NOMO-1 treated with dmso at 0.1 percent for 144 hours (cell line): ENCODE measurements around the gene FOXO6.

Experiments
- DNase-seq: peaks from one replicate; lab custom pipeline; 2025; ENCODE audit not compliant: unreplicated experiment; lab: John Stamatoyannopoulos, UW

Gene FOXO6

GRCh38 chr1:41382480-41383090 is 21.4 kb downstream of the FOXO6 start:
- no peak for DNase-seq

GRCh38 chr1:41383094-41383852 is 22.0 kb downstream of the FOXO6 start:
- peak; percentile 83 for DNase-seq

- DNase-seq: no peak
Observed at GRCh38 chr1:41384579-41384978, 23.3 kb downstream of the FOXO6 start.

GRCh38 chr1:41385398-41386195 is 24.4 kb downstream of the FOXO6 start:
- DNase-seq: no peak

- no peak for DNase-seq
Observed at GRCh38 chr1:41386196-41386663, 25.0 kb downstream of the FOXO6 start.

GRCh38 chr1:41387667-41388091 is 26.4 kb downstream of the FOXO6 start:
- DNase-seq: no peak

GRCh38 chr1:41388510-41388909 is 27.3 kb downstream of the FOXO6 start:
- no peak for DNase-seq

- DNase-seq: no peak
Observed at GRCh38 chr1:41389009-41389408, 27.8 kb downstream of the FOXO6 start.

GRCh38 chr1:41390166-41390565 is 28.9 kb downstream of the FOXO6 start:
- no peak for DNase-seq

- no peak for DNase-seq
Observed at GRCh38 chr1:41390573-41390972, 29.3 kb downstream of the FOXO6 start.

GRCh38 chr1:41391834-41392527 is 30.7 kb downstream of the FOXO6 start:
- DNase-seq: no peak

- no peak for DNase-seq
Observed at GRCh38 chr1:41392528-41392924, 31.3 kb downstream of the FOXO6 start.

GRCh38 chr1:41393716-41394368 is 32.6 kb downstream of the FOXO6 start:
- DNase-seq: no peak

- DNase-seq: no peak
Observed at GRCh38 chr1:41394369-41394744, 33.1 kb downstream of the FOXO6 start.

GRCh38 chr1:41394959-41395956 is 34.0 kb downstream of the FOXO6 start:
- no peak for DNase-seq

- DNase-seq: no peak
Observed at GRCh38 chr1:41396084-41396483, 34.9 kb downstream of the FOXO6 start.

GRCh38 chr1:41397020-41397419 is 35.8 kb downstream of the FOXO6 start:
- no peak for DNase-seq

- DNase-seq: no peak
Observed at GRCh38 chr1:41397753-41398330, 36.6 kb downstream of the FOXO6 start.

GRCh38 chr1:41399145-41399795 is 38.0 kb downstream of the FOXO6 start:
- no peak for DNase-seq
